MCF 10A (cell line): ENCODE measurements around the gene CDKN2C. TPM values are rescaled to one million over a fixed set of nuclear protein-coding genes. Genes with fewer than 3 reads are reported as not detected.

Source experiments
- BruUV-seq: library from RNA; stranded (reverse); fragments of 400-500 nt; replicated peaks from 2 replicates; lab custom pipeline; 2021; lab: Mats Ljungman, UMichigan
- CTCF ChIA-PET: fragments of 300-600 bp; sonication (Branson Sonifier 250); formaldehyde crosslinking; extraction: SDS; loops from one replicate; lab custom pipeline; 2021; ENCODE audit warnings: antibody characterized with exemption, inconsistent platforms; lab: Yijun Ruan, JAX
- POLR2A ChIA-PET: fragments of 300-600, 350-650 bp; sonication (Branson Sonifier 250); formaldehyde crosslinking; extraction: SDS; loops from one replicate; lab custom pipeline; 2020; ENCODE audit warnings: antibody characterized with exemption, inconsistent platforms; lab: Yijun Ruan, JAX
- DNase-seq: peaks from one replicate; pipeline ENCODE4 v3.0.0-alpha.2; 2018; ENCODE audit not compliant: unreplicated experiment
- H3K27ac Mint-ChIP-seq: one replicate; pipeline ENCODE4 v1.8.0; 2022; ENCODE audit warnings: mild to moderate bottlenecking, low read depth, mixed read lengths; ENCODE audit not compliant: unreplicated experiment
- H3K27me3 Mint-ChIP-seq: one replicate; pipeline ENCODE4 v1.8.0; 2022; ENCODE audit warnings: mixed read lengths; ENCODE audit not compliant: insufficient read depth, unreplicated experiment
- H3K36me3 Mint-ChIP-seq: one replicate; pipeline ENCODE4 v1.8.0; 2022; ENCODE audit warnings: mild to moderate bottlenecking, moderate library complexity, mixed read lengths; ENCODE audit not compliant: insufficient read depth, unreplicated experiment
- H3K4me1 Mint-ChIP-seq: one replicate; pipeline ENCODE4 v1.8.0; 2022; ENCODE audit warnings: mixed read lengths; ENCODE audit not compliant: insufficient read depth, unreplicated experiment
- H3K4me3 Mint-ChIP-seq: one replicate; pipeline ENCODE4 v1.8.0; 2022; ENCODE audit warnings: mild to moderate bottlenecking, moderate library complexity, mixed read lengths; ENCODE audit not compliant: unreplicated experiment
- H3K9me3 Mint-ChIP-seq: one replicate; pipeline ENCODE4 v1.8.0; 2022; ENCODE audit warnings: mixed read lengths; ENCODE audit not compliant: unreplicated experiment
- intact Hi-C: fragments of 100-400 bp; cut with micrococcal nuclease; formaldehyde crosslinking; loops from 2 replicates; pipeline ENCODE4 v1.14.1; 2022
- total RNA-seq: library from RNA; stranded (reverse); gene quantifications from 2 replicates; pipeline ENCODE4 v1.2.3, GENCODE V29; 2022
- TF ChIP-seq, protein P1 (sequence below): fragments of 200-600 bp; IDR thresholded peaks from one replicate; pipeline ENCODE4 v1.8.0; 2022; ENCODE audit warnings: antibody characterized with exemption, mild to moderate bottlenecking; ENCODE audit not compliant: unreplicated experiment

The CDKN2C gene
- total RNA-seq, 1 experiment from 2014 or later = 2.7 TPM

DNA sequence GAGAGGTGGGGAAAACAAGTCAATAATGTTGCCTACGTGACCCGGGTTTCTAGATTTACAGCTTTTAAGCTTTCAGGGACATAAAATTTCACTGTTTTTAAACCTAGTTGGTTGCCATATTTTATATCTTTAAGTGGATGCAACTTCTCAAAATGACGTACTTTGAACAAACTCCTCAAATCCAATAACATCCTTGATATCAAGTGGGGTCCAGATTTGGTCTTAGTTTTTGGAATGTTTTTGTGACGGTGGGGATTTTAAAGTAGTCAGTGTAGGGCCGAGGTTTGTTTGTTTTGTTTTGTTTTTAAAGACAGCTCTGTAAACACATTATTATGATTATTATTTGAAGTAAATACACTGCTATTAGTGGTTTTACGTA is 453 bp downstream of the CDKN2C start:
- H3K9me3 Mint-ChIP-seq = no peaks in the 10 kb centered on the region
- ChIA-PET POLR2A (interaction anchor here (0.6 to 4.7 kb wide), 14 partner anchors 10 to 1086 kb away, joined by 3 to 124 read pairs (median 4); partner anchors contain the start of genes FAF1 and RNF11), CTCF (interaction anchor here (0.5 to 2.8 kb wide), 11 partner anchors 8 to 602 kb away, joined by 3 to 11 read pairs (median 3); partner anchors contain the start of gene FAF1)
- TF ChIP-seq, protein P1, sequence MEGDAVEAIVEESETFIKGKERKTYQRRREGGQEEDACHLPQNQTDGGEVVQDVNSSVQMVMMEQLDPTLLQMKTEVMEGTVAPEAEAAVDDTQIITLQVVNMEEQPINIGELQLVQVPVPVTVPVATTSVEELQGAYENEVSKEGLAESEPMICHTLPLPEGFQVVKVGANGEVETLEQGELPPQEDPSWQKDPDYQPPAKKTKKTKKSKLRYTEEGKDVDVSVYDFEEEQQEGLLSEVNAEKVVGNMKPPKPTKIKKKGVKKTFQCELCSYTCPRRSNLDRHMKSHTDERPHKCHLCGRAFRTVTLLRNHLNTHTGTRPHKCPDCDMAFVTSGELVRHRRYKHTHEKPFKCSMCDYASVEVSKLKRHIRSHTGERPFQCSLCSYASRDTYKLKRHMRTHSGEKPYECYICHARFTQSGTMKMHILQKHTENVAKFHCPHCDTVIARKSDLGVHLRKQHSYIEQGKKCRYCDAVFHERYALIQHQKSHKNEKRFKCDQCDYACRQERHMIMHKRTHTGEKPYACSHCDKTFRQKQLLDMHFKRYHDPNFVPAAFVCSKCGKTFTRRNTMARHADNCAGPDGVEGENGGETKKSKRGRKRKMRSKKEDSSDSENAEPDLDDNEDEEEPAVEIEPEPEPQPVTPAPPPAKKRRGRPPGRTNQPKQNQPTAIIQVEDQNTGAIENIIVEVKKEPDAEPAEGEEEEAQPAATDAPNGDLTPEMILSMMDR = no peak
- H3K4me1 Mint-ChIP-seq = peaks cover 20% of the 10 kb centered on the region
- BruUV-seq = TSS peak; percentile 61
- H3K27ac Mint-ChIP-seq = peak overlapping the region; percentile 96
- H3K36me3 Mint-ChIP-seq = peaks cover 18% of the 10 kb centered on the region
- no peaks in the 10 kb centered on the region for H3K27me3 Mint-ChIP-seq
- peak overlapping the region; percentile 86 for H3K4me3 Mint-ChIP-seq
- DNase-seq = no peak
- intact Hi-C loops = no loop called here

DNA sequence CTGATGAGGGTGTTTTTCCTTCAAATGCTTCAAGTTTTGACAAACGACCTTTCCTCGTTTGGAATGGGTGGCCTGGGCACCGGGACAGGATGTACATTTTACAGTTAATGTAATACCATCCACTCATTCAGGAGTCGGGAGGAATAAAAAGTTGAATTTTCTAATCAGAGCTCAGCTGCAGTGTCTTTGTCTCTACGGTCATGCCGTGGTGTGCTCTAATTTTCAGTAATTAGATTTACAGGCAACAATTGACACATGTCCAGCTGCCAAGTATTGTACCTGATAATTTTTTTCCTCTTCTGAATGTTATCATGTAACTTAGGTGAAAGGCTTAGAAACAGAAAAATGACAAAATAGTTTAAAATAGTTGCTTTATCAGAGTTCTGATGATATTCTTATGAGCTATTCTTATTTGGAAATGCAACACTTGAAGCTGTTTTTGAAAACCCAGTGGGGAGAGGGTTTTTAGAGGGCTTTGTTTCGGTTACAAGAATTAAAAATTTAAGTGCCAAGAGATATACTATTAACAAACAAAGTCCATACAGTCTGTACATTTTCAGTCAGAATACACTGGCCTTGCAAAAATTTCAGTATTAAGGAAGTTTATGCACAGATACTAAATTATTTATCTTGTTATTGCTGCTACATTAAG is 1.0 kb downstream of the CDKN2C start:
- intact Hi-C loops = no loop called here
- Mint-ChIP-seq H3K4me1 (peaks cover 20% of the 10 kb centered on the region), H3K4me3 (peak overlapping the region; percentile 86), H3K9me3 (no peaks in the 10 kb centered on the region), H3K27ac (peak overlapping the region; percentile 96), H3K27me3 (no peaks in the 10 kb centered on the region), H3K36me3 (peaks cover 18% of the 10 kb centered on the region)
- CTCF ChIA-PET = interaction anchor here (0.5 to 2.8 kb wide), 7 partner anchors 8 to 602 kb away, joined by 3 to 11 read pairs (median 3); partner anchors contain the start of gene FAF1
- BruUV-seq = no TSS peak
- DNase-seq = no peak
- TF ChIP-seq, protein P1 = no peak
- POLR2A ChIA-PET = interaction anchor here (0.5 to 4.7 kb wide), 8 partner anchors 9 to 1086 kb away, joined by 3 to 124 read pairs (median 4); partner anchors contain the start of genes FAF1 and RNF11

DNA sequence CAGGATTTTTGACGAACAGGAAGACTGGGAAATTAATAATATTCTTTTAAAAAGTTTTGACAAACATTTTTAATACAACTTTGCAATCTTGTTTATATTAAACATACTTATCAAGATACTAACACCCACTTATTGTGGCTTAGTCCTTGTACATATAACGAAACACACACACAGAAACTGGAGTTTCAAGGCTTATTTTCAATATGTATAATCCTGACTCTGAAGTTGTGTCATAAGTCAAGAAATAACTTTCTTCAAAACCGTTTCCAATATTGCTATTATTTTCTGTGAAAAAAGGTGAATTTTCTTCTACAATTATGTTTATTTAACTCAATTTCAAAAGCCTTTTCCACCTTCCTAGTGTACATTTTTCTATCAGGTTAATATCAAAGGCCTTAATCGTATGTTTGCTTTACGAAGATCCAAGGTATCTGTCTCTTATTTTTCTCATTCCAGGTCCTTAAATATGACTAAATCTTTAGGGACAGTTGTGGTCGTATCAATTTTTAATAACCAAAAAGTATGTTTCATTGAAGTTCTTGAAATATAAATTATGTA is 1.8 kb downstream of the CDKN2C start:
- peak overlapping the region; percentile 86 for H3K4me3 Mint-ChIP-seq
- ChIA-PET CTCF (no interaction called here), POLR2A (interaction anchor here (0.7 to 4.7 kb wide), 7 partner anchors 9 to 545 kb away, joined by 3 to 124 read pairs (median 26); partner anchors contain the start of genes FAF1 and RNF11)
- intact Hi-C loops = no loop called here
- no peaks in the 10 kb centered on the region for H3K9me3 Mint-ChIP-seq
- no peak for DNase-seq
- peaks cover 18% of the 10 kb centered on the region for H3K36me3 Mint-ChIP-seq
- H3K4me1 Mint-ChIP-seq = peaks cover 20% of the 10 kb centered on the region
- H3K27ac Mint-ChIP-seq = peak overlapping the region; percentile 96
- TF ChIP-seq, protein P1 = no peak
- no TSS peak for BruUV-seq
- H3K27me3 Mint-ChIP-seq = no peaks in the 10 kb centered on the region

DNA sequence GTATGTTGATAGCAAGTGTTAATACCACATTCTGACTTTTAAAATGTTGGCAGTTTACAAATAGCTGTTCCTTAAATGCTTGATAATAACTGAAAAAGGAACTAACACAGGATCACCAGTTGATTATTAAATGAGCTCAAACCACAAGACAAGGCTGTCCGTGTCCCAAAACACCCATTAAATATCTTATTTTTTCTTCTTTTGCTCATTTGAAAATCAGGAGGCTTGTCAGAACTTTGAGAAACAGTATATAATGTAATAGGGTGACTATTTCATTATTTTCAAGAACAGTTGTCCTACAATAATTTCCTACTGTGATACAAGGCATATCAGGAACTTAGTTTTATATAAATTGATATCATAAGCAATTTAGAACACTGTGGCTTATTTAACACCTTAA is 2.7 kb downstream of the CDKN2C start:
- TF ChIP-seq, protein P1 = no peak
- no peak for DNase-seq
- Mint-ChIP-seq H3K27ac (peak overlapping the region; percentile 96), H3K9me3 (no peaks in the 10 kb centered on the region), H3K27me3 (no peaks in the 10 kb centered on the region), H3K4me1 (peaks cover 13% of the 10 kb centered on the region), H3K4me3 (peak overlapping the region; percentile 86), H3K36me3 (peaks cover 10% of the 10 kb centered on the region)
- POLR2A ChIA-PET = interaction anchor here (0.7 to 2.6 kb wide), 8 partner anchors 10 to 544 kb away, joined by 3 to 50 read pairs (median 5); partner anchors contain the start of genes FAF1 and RNF11
- BruUV-seq = no TSS peak
- intact Hi-C loops = no loop called here
- CTCF ChIA-PET = interaction anchor here (0.6 to 1.5 kb wide), 8 partner anchors 10 to 420 kb away, joined by 3 to 9 read pairs (median 5); partner anchors contain the start of gene FAF1
